Ovary (tissue), 3 donors: ENCODE measurements around the gene CDHR3.

Source experiments
- CTCF ChIP-seq, 3 donors: fragments of 450-650 bp in 2 of 3; fragments of 200-600 bp in 1 of 3; IDR thresholded peaks; one replicate each; pipeline versions ENCODE4 v1.5.1 to v1.8.0; 2016 to 2022; ENCODE audit warnings: antibody characterized with exemption in 3 of 3, mild to moderate bottlenecking in 1 of 3
- EP300 ChIP-seq: sonication (generic); formaldehyde crosslinking; IDR thresholded peaks from one replicate; pipeline ENCODE4 v1.6.1; 2017; ENCODE audit warnings: antibody characterized with exemption
- POLR2A ChIP-seq: fragments of 450-650 bp; IDR thresholded peaks from one replicate; pipeline ENCODE4 v1.6.1; 2017; ENCODE audit warnings: antibody characterized with exemption, mild to moderate bottlenecking, moderate library complexity
- donor health status: DM: no; HTN: no; CAD: no.

- no peak for TF ChIP-seq CTCF (IDR thresholded peaks at IDR 0.05)
- no peak for TF ChIP-seq EP300
- no peak for TF ChIP-seq POLR2A
Observed at GRCh38 chr7:106074257-106074656, 111.2 kb downstream of the CDHR3 start.
